GM21423 (cell line): ENCODE data around the gene CDK5RAP2.
"Not testable (repeated sequence)": the region's sequence is repeated elsewhere in the genome, so short reads cannot be mapped to it uniquely, and the experiment has no call there.

Experiments used
- ATAC-seq: cut with Tn5 transposase; IDR thresholded peaks from one replicate; pipeline ENCODE4 v1.9.1; 2021; ENCODE audit warnings: mild to moderate bottlenecking, moderate library complexity; ENCODE audit not compliant: unreplicated experiment

CDK5RAP2 gene

DNA sequence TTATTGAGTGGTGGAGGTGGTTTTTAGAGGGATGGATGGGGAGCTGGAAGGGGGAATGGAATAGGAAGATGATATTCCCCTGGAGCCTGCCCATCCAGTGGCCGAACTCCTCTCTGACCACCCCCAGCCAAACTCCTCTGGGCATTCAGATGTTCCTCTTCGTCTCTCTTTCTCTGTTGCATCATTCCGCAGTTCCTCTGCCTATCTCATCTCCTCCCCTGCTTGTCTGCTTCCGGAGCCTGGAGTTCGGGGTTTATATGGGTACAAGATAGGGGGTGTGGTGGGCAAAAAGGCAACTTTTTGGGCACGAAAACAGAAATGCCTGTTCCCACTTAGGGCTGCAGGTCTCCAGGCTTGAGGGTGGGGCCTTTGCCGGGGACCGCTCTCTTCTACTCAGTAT lies 12.2 kb upstream of the CDK5RAP2 start:
- ATAC-seq: no peak

DNA sequence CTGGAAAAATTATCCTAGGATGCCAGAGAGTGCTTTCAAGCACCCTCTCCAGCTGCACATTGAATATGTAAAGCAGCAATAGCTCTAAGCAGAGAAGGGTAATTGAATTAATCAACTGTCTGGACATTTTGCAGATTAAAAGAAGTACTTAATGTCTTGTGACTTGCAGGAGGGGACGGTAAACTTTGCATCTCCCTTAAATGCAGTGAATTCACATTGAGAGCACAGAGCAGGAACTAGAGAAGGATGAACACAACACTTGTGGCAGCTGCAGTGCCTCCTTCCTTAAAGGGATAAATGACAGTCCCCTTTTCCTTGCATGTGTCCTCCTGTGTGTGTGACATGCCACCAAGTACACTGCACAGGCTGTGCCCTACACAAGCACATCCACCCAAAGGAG lies 7.4 kb upstream of the CDK5RAP2 start:
- ATAC-seq: no peak

DNA sequence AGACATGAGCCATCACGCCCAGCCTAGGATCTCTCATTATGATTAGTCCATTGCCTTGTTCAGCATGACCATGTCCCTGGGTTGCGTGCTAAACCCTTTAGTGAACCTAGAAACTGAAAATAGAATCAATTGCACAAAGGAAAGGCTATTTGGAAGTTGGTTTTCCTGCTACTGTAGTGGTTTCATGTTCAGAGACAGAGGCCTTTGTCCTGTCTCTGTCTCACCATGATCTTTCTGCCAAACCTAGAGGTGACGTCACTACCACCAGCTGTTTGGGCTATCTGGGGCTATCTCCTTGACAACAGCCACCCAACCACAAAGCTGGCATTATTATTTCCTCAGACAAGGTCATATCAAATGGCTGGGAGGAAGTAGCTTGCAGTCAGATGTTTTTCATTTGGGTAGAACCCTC lies 4.0 kb upstream of the CDK5RAP2 start:
- peak; percentile 48 for ATAC-seq

DNA sequence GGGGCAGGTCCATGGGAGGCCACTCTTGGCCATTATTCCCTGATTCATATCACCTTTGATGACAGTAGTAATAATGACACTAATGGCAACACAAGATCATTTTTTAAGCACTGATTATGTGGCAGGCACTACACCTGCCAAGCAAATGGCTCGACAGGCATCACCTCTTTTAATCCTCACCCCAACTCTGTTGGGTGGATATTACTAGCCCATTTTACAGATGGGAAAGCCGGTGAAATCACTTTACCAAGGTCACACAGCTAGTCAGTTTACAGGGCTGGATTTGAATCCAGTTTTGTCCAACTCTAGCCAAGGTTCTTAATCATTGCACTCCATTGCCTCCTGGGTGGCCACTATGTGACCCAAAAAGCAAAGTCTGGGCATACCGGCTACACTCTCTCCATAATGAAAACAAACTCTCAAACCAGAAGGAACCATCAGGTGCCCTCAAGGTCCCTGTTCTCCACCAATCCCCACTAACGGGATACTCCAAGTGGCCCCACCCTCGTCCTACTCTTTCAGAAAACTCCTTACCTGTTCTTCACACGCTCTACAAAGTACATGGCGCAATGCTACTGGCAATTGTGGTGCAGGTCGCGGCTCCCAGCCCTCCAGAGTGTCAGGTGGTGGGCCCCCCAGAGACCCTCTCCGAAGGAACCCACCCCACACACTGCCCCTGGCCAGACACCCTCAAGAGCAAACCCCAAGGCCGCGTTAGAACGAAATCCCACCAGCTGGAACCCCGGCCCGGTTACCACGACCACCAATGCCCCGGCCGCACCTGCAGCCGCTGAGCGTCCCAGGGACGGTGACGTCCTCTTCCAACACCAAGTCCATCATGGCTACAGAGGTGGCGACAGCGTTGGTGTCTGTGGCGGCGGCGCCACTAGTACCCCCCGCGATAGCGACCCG lies 572 bp downstream of the CDK5RAP2 start:
- ATAC-seq: peak; percentile 31

DNA sequence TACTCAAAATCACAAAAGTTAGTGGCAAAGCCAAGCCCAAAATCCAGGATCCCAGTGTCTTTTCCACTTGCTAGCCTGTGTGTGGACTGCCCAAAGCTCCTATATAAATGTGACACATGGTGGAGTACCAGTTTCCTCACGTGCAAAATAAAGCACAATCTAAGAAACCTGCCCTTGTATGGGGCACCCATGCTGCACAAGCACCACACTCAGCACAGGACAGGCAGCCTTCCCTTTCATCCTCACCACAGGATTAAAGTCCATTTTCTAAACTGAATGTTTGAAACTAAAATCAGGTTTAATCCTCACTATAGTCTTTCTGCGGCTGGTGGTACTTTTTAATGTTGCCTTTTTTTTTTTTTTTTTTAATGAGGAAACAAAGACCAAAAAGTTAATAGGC lies 5.5 kb downstream of the CDK5RAP2 start:
- ATAC-seq: no peak

DNA sequence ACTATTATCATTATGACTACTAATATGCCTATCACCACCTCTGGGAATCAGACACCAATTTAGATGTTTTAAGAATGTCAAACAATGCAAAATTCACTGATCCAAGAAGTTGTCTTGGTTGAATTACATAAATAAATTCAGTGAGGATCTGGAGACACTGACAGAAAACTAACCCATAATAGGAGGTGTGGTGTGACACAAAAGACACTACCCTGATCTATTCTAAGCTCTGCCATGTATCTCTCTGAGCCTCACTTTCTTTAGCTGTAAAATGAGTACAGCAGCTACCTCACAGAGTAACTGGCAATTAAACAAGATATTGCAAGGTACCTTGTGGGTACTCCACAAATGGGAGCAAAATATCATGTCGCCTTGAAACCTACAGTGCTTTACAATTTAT lies 7.5 kb downstream of the CDK5RAP2 start:
- ATAC-seq: no peak

DNA sequence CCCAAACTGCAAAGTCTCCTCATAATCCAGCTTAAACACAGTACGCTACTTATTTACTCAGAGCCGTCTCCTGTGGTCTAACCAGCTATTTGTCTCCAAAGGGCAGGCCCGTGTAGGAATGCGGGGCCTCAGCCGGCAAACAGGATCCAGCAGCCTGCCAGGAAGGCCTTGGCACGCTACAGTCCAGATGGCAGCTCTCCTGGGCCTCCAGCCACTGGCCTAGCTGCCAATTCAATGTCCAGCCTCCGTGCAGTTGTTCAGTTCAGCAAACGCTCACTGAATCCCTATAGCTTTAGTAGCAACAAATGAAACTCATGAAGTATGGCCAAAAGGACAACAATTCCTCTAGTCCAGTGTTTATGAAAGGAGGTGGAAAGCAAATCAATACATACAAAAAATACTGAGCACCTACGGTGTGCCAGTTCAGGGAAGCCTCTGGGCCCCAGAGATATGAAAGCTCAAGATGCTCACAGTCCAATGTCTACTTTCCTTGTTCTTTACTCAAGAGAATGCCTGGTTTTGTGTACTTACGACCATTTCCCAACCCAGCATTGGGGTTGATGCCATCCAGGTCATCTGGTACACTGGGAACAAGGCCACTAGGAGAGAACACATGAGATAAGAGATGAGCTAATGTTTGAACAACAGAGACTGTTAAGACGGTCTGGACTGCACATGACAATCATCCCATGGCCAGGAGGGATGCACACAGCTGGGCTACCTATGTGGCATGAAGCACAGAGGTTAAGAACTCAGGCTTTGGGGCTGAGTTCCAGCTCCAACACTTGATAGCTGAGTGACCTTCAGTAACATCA lies 8.3 kb downstream of the CDK5RAP2 start:
- no peak for ATAC-seq

DNA sequence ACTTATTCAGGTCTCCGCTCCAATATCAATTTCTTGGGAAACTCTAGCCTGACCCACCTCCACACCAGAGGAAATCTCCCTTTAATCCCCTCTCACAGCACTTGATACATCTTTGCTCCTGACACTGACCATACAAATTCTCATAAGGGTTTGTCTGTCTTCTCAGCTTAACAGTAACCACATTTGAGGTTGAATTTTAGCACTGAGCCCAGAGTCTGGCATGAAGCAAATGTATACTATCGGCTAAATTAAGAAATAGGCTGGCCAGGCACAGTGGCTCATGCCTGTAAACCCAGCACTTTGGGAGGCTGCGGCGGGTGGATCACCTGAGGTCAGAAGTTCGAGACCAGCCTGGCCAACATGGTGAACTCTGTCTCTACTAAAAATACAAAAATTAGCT lies 9.7 kb downstream of the CDK5RAP2 start:
- no peak for ATAC-seq

DNA sequence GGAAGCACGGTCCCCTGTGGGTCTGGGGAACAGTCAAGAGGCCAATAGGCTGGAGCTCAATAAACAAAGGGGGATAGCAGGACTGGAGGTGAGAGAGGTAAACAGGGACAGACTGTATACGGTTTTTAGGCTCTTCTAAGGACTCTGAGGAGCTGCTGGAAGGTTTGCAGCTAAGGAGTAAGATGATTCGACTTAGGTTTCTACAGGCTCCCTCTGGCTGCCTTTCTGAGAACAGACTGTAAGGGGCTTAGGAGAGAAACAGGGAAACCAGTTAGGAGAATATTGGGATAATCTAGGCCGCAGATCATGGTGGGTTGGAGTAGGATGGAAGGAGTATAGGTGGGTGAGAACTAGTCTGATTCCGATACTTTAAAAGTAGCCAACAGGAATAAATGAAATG lies 10.4 kb downstream of the CDK5RAP2 start:
- no peak for ATAC-seq

DNA sequence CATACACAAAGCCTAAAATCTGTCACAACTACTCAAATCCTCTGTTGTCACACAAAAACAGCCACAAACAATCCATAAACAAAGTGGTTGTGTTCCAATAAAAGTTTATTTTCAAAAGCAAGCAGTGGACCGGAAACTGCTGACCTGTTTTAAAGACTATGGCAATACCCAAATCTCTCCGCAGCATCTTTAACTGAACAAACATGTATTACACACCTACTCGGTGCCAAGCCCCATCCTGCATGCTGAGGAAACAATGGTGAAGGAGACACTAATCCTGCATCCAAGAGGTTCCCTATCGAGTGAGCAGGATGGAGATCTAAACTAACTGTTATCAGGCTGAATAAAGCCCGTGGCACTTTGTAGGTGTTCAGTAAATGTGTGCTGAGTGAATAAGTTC lies 11.2 kb downstream of the CDK5RAP2 start:
- no peak for ATAC-seq

DNA sequence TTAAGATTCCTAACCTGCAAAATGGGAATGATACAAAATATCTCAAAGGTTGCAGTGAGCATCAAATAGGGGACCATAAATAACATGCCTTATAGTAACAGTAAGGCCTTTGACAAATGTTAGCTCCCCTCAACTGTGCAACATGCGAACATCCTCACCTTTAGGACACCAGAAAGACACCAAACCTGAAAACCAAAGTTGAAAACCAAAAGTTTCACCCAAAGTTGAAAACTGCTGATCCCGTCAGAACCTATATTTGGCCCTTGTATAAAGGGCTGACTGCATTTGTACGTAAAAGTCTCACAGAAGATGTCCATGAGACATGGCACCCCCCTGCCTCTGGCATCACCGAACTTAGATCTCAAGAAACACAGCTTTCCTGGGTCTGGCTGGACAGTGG lies 12.1 kb downstream of the CDK5RAP2 start:
- ATAC-seq: no peak

DNA sequence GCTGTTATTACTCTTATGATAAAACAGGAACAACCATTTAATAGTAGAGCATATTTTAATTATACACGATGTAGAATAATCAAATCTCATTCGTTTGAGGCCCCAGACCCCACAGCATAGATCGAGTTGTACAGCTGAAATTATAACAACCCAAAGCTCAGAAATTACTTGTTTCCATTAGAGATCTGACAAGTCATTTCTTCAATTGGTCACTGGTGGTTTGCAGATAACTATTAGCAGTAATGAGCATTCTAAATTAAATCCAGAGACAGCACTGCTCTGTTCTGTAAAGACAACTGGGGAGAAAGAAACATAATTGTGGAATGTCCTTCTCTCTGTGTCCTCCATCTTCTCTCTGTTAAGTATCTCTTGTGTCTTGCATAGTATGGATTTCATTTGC lies 12.9 kb downstream of the CDK5RAP2 start:
- ATAC-seq: no peak

DNA sequence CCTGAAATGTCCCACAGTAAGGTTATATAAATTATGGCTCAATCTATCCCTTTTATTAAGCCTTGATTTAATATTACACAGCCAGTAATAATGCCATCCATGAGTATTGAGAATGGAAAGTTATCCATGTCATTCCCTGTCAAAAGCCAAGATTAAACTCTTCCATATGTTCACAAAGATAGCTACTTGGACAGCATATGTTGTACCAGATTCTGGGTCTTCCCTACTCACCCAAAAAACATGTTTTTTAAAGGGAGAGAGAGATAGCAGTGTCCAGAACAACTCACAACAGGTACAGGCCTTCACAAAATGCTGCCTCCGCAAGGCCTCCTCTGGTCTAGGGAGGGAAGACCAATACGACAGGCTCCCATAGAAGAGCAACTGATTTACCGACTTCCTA lies 15.4 kb downstream of the CDK5RAP2 start:
- no peak for ATAC-seq

DNA sequence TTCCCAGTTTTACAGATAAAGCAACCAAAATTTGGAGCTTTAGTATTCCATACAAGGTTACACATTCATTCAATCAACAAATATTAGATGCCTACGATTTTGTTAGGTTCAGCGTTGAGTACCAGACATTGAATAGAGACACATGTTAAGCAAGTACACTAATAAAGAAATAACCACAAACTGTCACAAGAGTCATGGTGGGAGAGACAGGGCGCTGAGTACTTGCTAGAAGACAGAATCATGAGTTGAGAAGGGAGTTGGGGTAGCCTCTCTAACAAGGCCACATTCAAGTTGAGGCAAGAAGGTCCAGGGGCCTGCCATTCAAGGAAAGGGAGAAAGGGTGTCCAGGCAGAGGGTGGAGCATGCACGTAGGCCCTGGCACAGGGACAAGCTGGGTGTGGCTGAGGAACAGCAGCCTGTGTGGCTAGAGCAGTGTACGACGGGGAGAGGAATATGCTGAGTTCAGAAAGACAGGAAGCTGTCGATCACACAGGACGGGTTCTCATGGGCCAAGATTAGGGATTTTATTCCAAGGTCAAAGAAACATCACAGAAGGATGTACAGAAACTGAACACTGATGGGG lies 17.0 kb downstream of the CDK5RAP2 start:
- no peak for ATAC-seq

DNA sequence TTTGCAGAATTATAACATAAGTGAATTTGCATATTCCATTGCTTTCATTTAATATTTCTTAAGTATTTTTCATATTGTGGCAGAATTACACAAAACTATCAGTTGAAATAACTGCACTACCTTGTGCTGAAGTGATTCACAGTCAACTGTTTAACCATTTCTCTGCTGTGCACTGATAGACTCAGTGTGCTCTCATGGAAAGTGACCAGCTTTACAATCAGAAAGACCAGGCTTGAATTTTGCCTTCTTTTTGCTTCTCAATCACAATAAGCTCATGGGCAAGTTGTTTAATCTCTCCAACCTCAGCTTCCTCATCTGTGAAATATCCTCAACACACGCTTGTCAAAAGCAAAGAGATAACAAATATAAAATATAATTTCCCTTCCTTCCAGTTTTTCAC lies 18.3 kb downstream of the CDK5RAP2 start:
- ATAC-seq: no peak

DNA sequence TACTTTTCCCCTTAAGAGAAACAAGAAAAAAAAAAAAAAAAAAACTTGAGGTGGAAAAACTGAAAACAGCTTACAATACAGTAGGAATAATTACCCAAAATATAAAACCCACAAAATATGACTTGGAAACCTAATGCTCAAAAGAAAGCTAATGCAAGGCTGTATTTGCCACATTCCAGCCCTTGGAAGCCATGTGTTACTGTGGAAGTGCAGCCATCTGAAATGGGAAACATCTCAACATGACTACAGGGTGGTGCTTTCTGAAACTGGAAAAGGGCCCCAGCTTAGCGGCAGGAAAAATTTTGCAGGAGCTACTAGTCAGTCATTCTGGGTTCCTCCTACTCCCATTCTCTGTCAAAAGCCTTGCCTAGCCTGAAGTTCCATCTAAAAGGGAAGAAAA lies 20.4 kb downstream of the CDK5RAP2 start:
- ATAC-seq: no peak

DNA sequence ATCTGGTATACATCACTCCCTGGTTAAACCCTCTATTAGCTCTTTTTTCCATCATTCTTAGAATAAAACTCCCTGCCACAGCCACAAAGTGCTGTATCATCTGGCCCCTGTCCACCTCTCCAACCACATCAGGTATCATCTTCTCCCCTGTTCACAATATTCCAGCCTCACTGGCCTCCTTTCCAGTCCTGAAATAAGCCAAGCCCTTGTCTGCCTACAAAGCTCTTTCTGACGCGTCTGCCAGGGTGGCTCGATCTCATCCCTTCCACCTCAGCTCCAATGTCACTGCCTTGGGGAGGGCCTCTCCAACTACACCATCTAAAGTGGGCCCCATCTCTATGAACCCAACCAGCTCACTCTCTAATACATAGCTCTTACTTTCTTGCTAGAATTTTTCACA lies 21.5 kb downstream of the CDK5RAP2 start:
- ATAC-seq: no peak

DNA sequence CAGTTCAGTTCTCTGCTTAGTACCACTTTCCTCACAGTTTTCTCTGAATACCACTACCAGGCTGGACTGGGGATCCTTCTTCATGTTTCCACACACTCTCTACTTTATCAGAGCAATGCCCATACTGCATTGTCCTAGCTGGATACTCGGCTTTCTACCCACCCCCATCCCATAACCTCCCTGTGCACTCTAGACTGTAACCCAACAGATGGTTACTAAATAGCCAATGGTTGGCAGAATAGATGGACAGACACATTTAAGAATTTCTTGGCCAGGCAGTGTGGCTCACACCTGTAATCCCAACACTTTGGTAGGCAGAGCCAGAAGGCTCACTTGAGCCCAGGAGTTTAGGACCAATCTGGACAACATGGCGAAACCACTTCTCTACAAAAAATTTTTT lies 22.8 kb downstream of the CDK5RAP2 start:
- no peak for ATAC-seq

DNA sequence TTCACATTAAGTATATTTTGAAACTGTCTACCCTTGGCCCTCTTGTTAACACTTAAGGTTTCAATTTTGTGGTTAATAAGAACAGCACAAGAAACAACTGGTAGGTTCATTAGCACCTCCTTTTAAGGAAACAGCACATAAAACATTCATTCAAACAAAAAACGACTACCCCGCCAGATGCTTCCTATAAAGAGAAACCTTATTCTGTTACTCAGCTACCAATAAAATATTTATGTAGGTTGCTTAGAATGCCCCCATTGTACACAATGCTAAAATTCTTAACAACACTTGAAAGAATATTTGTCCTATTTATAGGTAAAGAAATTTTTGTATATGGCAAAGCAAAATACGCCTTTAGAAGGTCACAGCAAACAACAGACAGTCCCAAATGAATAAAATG lies 23.2 kb downstream of the CDK5RAP2 start:
- ATAC-seq: no peak

DNA sequence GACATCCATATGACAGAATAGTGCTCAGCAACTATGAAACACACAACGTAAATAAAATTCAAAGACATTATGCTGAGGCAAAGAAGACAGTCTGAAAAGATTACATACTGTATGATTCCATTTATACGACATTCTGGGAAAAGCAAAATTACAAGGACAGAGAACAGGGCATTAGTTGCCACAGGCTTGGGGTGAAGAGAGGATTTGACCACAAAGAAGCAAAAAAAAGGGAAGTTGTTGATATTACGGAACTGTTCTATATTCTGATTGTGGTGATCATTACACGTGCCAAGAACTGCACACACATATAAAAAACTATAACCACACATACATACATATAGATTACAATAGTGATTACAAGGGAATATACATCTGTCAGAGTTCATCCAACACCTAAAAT lies 24.1 kb downstream of the CDK5RAP2 start:
- no peak for ATAC-seq

DNA sequence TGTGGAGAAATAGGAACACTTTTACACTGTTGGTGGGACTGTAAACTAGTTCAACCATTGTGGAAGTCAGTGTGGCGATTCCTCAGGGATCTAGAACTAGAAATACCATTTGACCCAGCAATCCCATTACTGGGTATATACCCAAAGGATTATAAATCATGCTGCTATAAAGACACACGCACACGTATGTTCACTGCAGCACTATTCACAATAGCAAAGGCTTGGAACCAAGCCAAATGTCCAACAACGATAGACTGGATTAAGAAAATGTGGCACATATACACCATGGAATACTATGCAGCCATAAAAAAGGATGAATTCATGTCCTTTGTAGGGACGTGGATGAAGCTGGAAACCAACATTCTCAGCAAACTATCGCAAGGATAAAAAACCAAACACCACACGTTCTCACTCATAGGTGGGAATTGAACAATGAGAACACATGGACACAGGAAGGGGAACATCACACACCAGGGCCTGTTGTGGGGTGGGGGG lies 27.7 kb downstream of the CDK5RAP2 start:
- ATAC-seq: not testable (repeated sequence)
